ENCODE measurements around the gene CLECL1. TPM values are rescaled to one million over a fixed set of nuclear protein-coding genes. Genes with fewer than 3 reads are reported as not detected.
A peak's percentile ranks its signal among the peaks of the same experiment; 100 is the strongest.

Gene CLECL1
- total and polyA plus RNA-seq, 2 experiments from 2014 or later, result not detected

DNA sequence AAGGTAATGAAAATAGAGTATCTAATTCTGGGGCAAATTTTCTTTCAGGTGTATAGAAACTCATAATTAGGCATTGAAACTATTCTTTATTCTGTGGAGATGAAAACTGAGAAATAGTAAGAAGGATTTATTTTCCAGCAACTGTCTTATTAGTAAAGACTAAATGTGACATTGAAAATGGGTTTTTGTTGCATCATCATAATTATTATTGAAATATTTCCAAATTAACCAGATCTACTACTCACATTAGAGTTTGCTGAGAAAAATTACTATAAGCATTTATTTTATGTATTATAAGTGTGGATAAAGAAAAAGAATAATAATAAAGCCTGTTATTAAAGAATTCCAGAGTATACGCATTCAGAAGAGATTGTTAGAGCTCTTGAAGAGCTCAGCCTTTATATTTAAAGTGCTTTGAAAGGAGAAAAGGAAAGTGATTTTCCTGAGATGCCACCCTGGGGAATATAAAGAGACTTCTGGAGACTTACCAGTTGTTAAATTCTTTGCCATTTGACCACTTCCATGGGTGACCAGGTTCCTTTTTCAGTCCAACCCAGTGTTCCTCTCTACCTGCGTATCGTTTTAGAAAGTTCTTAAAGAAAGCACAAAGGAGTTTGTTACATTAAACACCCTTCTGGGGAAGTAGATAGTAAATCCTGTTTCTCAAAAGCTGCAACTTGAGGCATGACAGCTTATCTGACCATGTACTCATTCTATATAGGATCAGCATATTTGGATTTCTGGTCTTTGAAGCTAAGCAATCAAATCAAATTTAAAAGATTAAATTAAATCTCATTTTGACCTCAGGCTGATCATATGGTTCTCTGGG, 21.4 kb upstream of the CLECL1 start:
- no peaks in the 10 kb centered on the region for H4K20me1 ChIP-seq (replicated peaks; ENCODE audit: insufficient read depth)
- no peak for ATAC-seq
- no peak overlapping the region for H3K4me2 ChIP-seq
- Mint-ChIP-seq H3K9me3 (no peaks in the 10 kb centered on the region), H3K4me3 (no peak overlapping the region), H3K27ac (peak overlapping the region; percentile 43; the same call in 1 of the 2 replicates), H3K36me3 (ENCODE audit: low read depth) (no peaks in the 10 kb centered on the region), H3K4me1 (peaks cover 13% of the 10 kb centered on the region; the same call in 2 of the 3 replicates), H3K27me3 (ENCODE audit: insufficient read depth, low read depth, poor library complexity) (peaks cover 5% of the 10 kb centered on the region)
- no peaks in the 10 kb centered on the region for H3K27me3 ChIP-seq (ENCODE audit: insufficient read depth)
- peaks cover 8% of the 10 kb centered on the region; the same call in 1 of the 2 replicates for H3K4me1 ChIP-seq (ENCODE audit: insufficient read depth)
- TF ChIP-seq STAT1 (IDR thresholded peaks at IDR 0.05; ENCODE audit: unreplicated experiment) (no peak), EZH2 (IDR thresholded peaks at IDR 0.05; ENCODE audit: low read depth, unreplicated experiment) (no peak), NANOG (IDR thresholded peaks at IDR 0.05; ENCODE audit: borderline replicate concordance) (no peak), EZH2phosphoT487 (IDR thresholded peaks at IDR 0.05; ENCODE audit: unreplicated experiment) (no peak)
- TF ChIP-seq, protein P1, sequence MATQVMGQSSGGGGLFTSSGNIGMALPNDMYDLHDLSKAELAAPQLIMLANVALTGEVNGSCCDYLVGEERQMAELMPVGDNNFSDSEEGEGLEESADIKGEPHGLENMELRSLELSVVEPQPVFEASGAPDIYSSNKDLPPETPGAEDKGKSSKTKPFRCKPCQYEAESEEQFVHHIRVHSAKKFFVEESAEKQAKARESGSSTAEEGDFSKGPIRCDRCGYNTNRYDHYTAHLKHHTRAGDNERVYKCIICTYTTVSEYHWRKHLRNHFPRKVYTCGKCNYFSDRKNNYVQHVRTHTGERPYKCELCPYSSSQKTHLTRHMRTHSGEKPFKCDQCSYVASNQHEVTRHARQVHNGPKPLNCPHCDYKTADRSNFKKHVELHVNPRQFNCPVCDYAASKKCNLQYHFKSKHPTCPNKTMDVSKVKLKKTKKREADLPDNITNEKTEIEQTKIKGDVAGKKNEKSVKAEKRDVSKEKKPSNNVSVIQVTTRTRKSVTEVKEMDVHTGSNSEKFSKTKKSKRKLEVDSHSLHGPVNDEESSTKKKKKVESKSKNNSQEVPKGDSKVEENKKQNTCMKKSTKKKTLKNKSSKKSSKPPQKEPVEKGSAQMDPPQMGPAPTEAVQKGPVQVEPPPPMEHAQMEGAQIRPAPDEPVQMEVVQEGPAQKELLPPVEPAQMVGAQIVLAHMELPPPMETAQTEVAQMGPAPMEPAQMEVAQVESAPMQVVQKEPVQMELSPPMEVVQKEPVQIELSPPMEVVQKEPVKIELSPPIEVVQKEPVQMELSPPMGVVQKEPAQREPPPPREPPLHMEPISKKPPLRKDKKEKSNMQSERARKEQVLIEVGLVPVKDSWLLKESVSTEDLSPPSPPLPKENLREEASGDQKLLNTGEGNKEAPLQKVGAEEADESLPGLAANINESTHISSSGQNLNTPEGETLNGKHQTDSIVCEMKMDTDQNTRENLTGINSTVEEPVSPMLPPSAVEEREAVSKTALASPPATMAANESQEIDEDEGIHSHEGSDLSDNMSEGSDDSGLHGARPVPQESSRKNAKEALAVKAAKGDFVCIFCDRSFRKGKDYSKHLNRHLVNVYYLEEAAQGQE (IDR thresholded peaks at IDR 0.05; ENCODE audit: unreplicated experiment), result no peak
- no peak for DNase-seq (ENCODE audit: low spot score)
- H2AFZ ChIP-seq, result 0 out of 2 replicates have a peak overlapping the region, but pooled peaks have one; percentile 17
- no peaks in the 10 kb centered on the region for H3K79me2 ChIP-seq (replicated peaks; ENCODE audit: insufficient read depth)
- H3K9me2 ChIP-seq (ENCODE audit: insufficient read depth), result no peaks in the 10 kb centered on the region
- H3K36me3 ChIP-seq (ENCODE audit: insufficient read depth), result no peaks in the 10 kb centered on the region
- no peak overlapping the region for H3K4me3 ChIP-seq
- H3F3A ChIP-seq (replicated peaks; ENCODE audit: low read depth), result no peaks in the 10 kb centered on the region
- no peak overlapping the region for H3K27ac ChIP-seq (ENCODE audit: low read depth)

GRCh38 chr12:9753498-9753897, 20.6 kb upstream of the CLECL1 start:
- Histone ChIP-seq H3K27ac (ENCODE audit: low read depth) (no peak overlapping the region), H3F3A (replicated peaks; ENCODE audit: low read depth) (no peaks in the 10 kb centered on the region), H3K9me2 (ENCODE audit: insufficient read depth) (no peaks in the 10 kb centered on the region), H3K4me1 (ENCODE audit: insufficient read depth) (peaks cover 8% of the 10 kb centered on the region; the same call in 1 of the 2 replicates), H4K20me1 (replicated peaks; ENCODE audit: insufficient read depth) (no peaks in the 10 kb centered on the region), H2AFZ (no peak overlapping the region), H3K4me3 (no peak overlapping the region), H3K36me3 (ENCODE audit: insufficient read depth) (no peaks in the 10 kb centered on the region), H3K4me2 (no peak overlapping the region), H3K27me3 (ENCODE audit: insufficient read depth) (no peaks in the 10 kb centered on the region), H3K79me2 (replicated peaks; ENCODE audit: insufficient read depth) (no peaks in the 10 kb centered on the region)
- Mint-ChIP-seq H3K4me3 (no peak overlapping the region), H3K27me3 (ENCODE audit: insufficient read depth, low read depth, poor library complexity) (peaks cover 5% of the 10 kb centered on the region), H3K36me3 (ENCODE audit: low read depth) (no peaks in the 10 kb centered on the region), H3K9me3 (no peaks in the 10 kb centered on the region), H3K27ac (no peak overlapping the region), H3K4me1 (peaks cover 13% of the 10 kb centered on the region; the same call in 2 of the 3 replicates)
- no peak for TF ChIP-seq ZNF114 (CRISPR knock-in tag; IDR thresholded peaks at IDR 0.05)
- no peak for DNase-seq (ENCODE audit: low spot score)
- ATAC-seq, result no peak

Measured in GM23338 (cell line).